Duodenal mucosa (tissue), 2 donors: ENCODE measurements around the gene DLX6.

Experiments
- H3K27ac ChIP-seq: one replicate; pipeline ENCODE4 v1.7.0; 2013; ENCODE audit warnings: low read depth, low read length
- H3K27me3 ChIP-seq, 2 donors: one replicate each; pipeline ENCODE4 v1.7.0; 2013; ENCODE audit warnings: low read length in 2 of 2, control low read depth in 1 of 2; ENCODE audit not compliant: insufficient read depth in 2 of 2, control insufficient read depth in 1 of 2
- H3K36me3 ChIP-seq, 2 donors: one replicate each; pipeline ENCODE4 v1.7.0; 2013; ENCODE audit warnings: low read length in 2 of 2, control low read depth in 1 of 2; ENCODE audit not compliant: insufficient read depth in 2 of 2, control insufficient read depth in 1 of 2
- H3K4me1 ChIP-seq, 2 donors: one replicate each; pipeline ENCODE4 v1.7.0; 2013; ENCODE audit warnings: low read length in 2 of 2, control low read depth in 1 of 2; ENCODE audit not compliant: insufficient read depth in 2 of 2, control insufficient read depth in 1 of 2
- H3K4me3 ChIP-seq, 2 donors: one replicate each; pipeline ENCODE4 v1.7.0; 2013; ENCODE audit warnings: low read length in 2 of 2, low read depth in 1 of 2
- H3K9ac ChIP-seq, 2 donors: one replicate each; pipeline ENCODE4 v1.7.0; 2013; ENCODE audit warnings: low read length in 2 of 2, low read depth in 1 of 2
- H3K9me3 ChIP-seq, 2 donors: one replicate each; pipeline ENCODE4 v1.7.0; 2013; ENCODE audit warnings: low read length in 2 of 2, control low read depth in 1 of 2; ENCODE audit not compliant: control insufficient read depth in 1 of 2

Gene DLX6

GRCh38 chr7:97003262-97004246 is 1.8 kb upstream of the DLX6 start:
- H3K9me3 ChIP-seq = no peaks in the 10 kb centered on the region
- H3K36me3 ChIP-seq = no peaks in the 10 kb centered on the region
- H3K27ac ChIP-seq = no peak overlapping the region
- H3K9ac ChIP-seq = no peak overlapping the region
- H3K27me3 ChIP-seq = peaks cover 87 to 91% of the 10 kb centered on the region in 2 donors
- H3K4me3 ChIP-seq = no peak overlapping the region
- peaks cover 0 to 5% of the 10 kb centered on the region in 2 donors for H3K4me1 ChIP-seq

DNA sequence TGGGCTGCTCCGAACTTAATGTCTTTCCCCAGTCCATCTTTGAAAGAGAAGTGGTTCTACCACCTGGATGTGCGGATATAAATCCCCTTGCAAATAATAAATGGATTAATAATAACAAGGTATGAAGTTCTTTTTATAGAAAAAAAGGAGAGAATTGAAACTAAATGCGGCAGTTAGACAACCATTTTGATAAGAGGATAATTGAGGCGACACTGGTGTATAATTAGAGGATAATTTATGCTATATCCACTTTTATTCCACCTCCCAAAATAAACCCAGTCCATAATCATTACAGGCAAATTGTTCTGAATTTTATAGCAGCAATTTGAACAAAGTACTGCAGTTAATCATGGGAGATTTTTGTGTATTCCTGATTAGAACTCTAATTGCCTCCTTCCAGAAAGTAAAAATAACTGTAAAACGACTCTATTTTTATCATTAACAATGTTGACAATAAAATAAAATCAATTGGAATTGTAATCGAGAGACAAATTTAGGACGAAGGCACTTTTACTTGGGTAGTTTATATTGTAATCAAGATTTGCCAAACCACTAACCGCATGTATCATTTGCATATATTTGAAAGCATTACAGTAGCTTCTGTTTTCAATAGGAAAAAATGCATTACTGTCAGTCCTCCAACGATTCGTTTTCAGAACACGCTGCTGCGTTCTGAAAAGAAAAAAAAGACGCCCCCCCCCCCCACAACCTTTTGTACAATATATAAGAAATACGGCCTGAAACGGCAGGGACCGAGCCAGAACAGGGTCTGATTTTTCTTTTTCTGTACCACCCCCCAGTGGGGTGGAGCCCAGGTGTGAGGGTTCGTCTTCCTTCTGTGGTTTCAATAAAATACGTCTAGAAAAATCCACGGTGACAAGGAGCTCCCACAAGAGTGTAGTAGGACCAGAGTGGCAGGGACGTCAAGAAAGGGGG is 838 bp upstream of the DLX6 start:
- Histone ChIP-seq H3K27ac (no peak overlapping the region), H3K36me3 (no peaks in the 10 kb centered on the region), H3K9me3 (no peaks in the 10 kb centered on the region), H3K9ac (no peak overlapping the region), H3K4me3 (peak overlapping the region in 1 of 2 donors; percentile 43), H3K4me1 (peaks cover 0 to 5% of the 10 kb centered on the region in 2 donors), H3K27me3 (peaks cover 82 to 91% of the 10 kb centered on the region in 2 donors)

GRCh38 chr7:97006055-97006815 is 882 bp downstream of the DLX6 start:
- H3K9me3 ChIP-seq = no peaks in the 10 kb centered on the region
- peak overlapping the region; percentile 27 to 53 for H3K4me3 ChIP-seq
- H3K4me1 ChIP-seq = peaks cover 0 to 5% of the 10 kb centered on the region in 2 donors
- H3K27me3 ChIP-seq = peaks cover 78 to 91% of the 10 kb centered on the region in 2 donors
- no peak overlapping the region for H3K9ac ChIP-seq
- H3K27ac ChIP-seq = no peak overlapping the region
- no peaks in the 10 kb centered on the region for H3K36me3 ChIP-seq

DNA sequence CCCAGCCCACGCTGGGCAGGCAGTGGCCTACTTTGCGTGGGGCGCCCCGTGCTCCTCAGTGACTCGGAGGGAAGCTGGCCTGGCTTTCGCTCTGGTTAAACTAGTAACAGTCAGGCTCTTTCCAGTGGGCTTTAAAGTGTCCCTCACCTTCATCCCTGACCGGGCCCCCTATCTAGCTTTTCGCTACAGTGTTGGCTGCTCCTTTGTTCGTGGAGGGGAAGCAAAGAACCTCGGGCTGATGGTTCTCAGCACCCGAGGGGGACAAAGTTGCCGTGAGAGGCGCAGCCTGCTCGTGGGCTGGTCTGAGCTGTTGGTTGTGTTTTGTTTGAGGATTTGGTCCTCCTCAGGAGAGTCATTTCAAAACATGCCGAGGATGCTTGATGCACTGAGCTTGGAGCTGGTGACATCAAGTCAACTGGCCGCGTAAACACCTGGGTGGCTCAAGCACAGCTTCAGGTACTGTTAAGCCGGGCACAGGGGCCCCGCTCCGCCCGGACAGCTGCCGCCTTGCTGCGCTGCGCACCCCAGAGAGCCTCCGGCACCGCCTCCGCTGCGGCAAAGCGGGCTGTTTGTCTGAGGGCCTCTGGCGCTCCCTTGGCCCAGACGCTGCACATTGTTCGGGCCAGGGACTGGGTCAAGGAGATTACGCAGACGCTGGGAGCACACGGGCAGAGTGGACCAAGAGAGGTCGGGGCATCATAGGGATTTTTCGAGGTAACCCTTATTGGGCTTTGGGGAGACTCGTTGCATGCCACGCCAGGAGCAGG is 1.6 kb downstream of the DLX6 start:
- Histone ChIP-seq H3K27me3 (peaks cover 78 to 91% of the 10 kb centered on the region in 2 donors), H3K27ac (no peak overlapping the region), H3K4me3 (peak overlapping the region; percentile 27 to 50), H3K4me1 (peaks cover 0 to 5% of the 10 kb centered on the region in 2 donors), H3K9ac (no peak overlapping the region), H3K36me3 (no peaks in the 10 kb centered on the region), H3K9me3 (no peaks in the 10 kb centered on the region)

DNA sequence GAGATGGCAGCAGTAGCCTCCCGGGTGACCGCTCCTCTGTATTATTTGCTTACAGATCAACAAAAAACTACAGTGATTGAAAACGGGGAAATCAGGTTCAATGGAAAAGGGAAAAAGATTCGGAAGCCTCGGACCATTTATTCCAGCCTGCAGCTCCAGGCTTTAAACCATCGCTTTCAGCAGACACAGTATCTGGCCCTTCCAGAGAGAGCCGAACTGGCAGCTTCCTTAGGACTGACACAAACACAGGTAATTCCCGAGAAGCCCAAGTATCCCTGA is 2.2 kb downstream of the DLX6 start:
- Histone ChIP-seq H3K9ac (no peak overlapping the region), H3K27ac (no peak overlapping the region), H3K4me1 (peaks cover 0 to 5% of the 10 kb centered on the region in 2 donors), H3K27me3 (peaks cover 78 to 91% of the 10 kb centered on the region in 2 donors), H3K9me3 (no peaks in the 10 kb centered on the region), H3K4me3 (no peak overlapping the region), H3K36me3 (no peaks in the 10 kb centered on the region)

- peaks cover 0 to 5% of the 10 kb centered on the region in 2 donors for H3K4me1 ChIP-seq
- H3K27me3 ChIP-seq = peaks cover 77 to 90% of the 10 kb centered on the region in 2 donors
- no peak overlapping the region for H3K4me3 ChIP-seq
- H3K36me3 ChIP-seq = no peaks in the 10 kb centered on the region
- no peak overlapping the region for H3K9ac ChIP-seq
- H3K9me3 ChIP-seq = no peaks in the 10 kb centered on the region
- no peak overlapping the region for H3K27ac ChIP-seq
These were observed 3.0 kb downstream of the DLX6 start for GRCh38 chr7:97008275-97008917.

- no peaks in the 10 kb centered on the region for H3K36me3 ChIP-seq
- peaks cover 0 to 4% of the 10 kb centered on the region in 2 donors for H3K4me1 ChIP-seq
- no peak overlapping the region for H3K9ac ChIP-seq
- H3K27ac ChIP-seq = no peak overlapping the region
- no peaks in the 10 kb centered on the region for H3K9me3 ChIP-seq
- no peak overlapping the region for H3K4me3 ChIP-seq
- H3K27me3 ChIP-seq = peaks cover 77 to 90% of the 10 kb centered on the region in 2 donors
These were observed 4.7 kb downstream of the DLX6 start for GRCh38 chr7:97009753-97010732.

DNA sequence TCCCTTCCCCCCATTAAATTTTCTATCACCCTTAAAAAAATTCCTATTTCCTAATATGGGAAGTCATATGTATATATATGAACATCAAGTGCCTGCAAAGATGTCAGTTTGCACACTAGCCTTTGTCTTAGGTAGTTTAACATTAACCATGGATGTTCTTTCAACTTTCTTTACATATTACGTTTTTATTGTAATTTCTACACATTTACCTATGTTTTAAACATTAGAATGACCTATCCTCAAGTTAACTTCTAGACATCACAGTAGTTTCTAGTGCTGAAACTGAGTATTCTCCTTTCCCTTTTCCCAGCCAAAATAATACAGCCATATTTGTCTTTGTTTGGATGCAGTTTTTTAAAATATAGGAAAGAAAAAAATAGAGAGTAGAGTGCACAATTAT is 5.8 kb downstream of the DLX6 start:
- H3K4me3 ChIP-seq = no peak overlapping the region
- H3K9me3 ChIP-seq = no peaks in the 10 kb centered on the region
- no peaks in the 10 kb centered on the region for H3K4me1 ChIP-seq
- no peak overlapping the region for H3K9ac ChIP-seq
- H3K27me3 ChIP-seq = peaks cover 83 to 96% of the 10 kb centered on the region in 2 donors
- H3K27ac ChIP-seq = no peak overlapping the region
- no peaks in the 10 kb centered on the region for H3K36me3 ChIP-seq
